GM04504 (cell line): ENCODE measurements around the gene WBP1L.
"Not testable (repeated sequence)": the region's sequence is repeated elsewhere in the genome, so short reads cannot be mapped to it uniquely, and the experiment has no call there.

Source experiments
- DNase-seq: peaks from one replicate; pipeline ENCODE4 v3.0.0-alpha.2; 2012; ENCODE audit warnings: low read depth

WBP1L gene

GRCh38 chr10:102723989-102724388 lies 19.8 kb upstream of the WBP1L start:
- no peak for DNase-seq

- no peak for DNase-seq
Measured at GRCh38 chr10:102726274-102726673, 17.5 kb upstream of the WBP1L start.

GRCh38 chr10:102727037-102727818 lies 16.5 kb upstream of the WBP1L start:
- no peak for DNase-seq

- peak; percentile 66 for DNase-seq
Measured at GRCh38 chr10:102729029-102730026, 14.4 kb upstream of the WBP1L start.

GRCh38 chr10:102731222-102731800 lies 12.4 kb upstream of the WBP1L start:
- no peak for DNase-seq

- no peak for DNase-seq
Measured at GRCh38 chr10:102732661-102733060, 11.1 kb upstream of the WBP1L start.

GRCh38 chr10:102735065-102735562 lies 8.6 kb upstream of the WBP1L start:
- DNase-seq = no peak

- DNase-seq = no peak
Measured at GRCh38 chr10:102738692-102739121, 5.0 kb upstream of the WBP1L start.

- DNase-seq = no peak
Measured at GRCh38 chr10:102740229-102740628, 3.5 kb upstream of the WBP1L start.

GRCh38 chr10:102741726-102742237 lies 2.0 kb upstream of the WBP1L start:
- no peak for DNase-seq

- DNase-seq = not testable (repeated sequence)
Measured at GRCh38 chr10:102742313-102742712, 1.4 kb upstream of the WBP1L start.

GRCh38 chr10:102743078-102743587 lies 615 bp upstream of the WBP1L start:
- DNase-seq = no peak

- DNase-seq = no peak
Measured at GRCh38 chr10:102744374-102745051, 765 bp downstream of the WBP1L start.

GRCh38 chr10:102745157-102745556 lies 1.4 kb downstream of the WBP1L start:
- no peak for DNase-seq

GRCh38 chr10:102752266-102752930 lies 8.7 kb downstream of the WBP1L start:
- peak; percentile 91 for DNase-seq

- no peak for DNase-seq
Measured at GRCh38 chr10:102752934-102753664, 9.4 kb downstream of the WBP1L start.

- DNase-seq = no peak
Measured at GRCh38 chr10:102753718-102754117, 10.0 kb downstream of the WBP1L start.

GRCh38 chr10:102757323-102757722 lies 13.6 kb downstream of the WBP1L start:
- no peak for DNase-seq

GRCh38 chr10:102758240-102758932 lies 14.6 kb downstream of the WBP1L start:
- no peak for DNase-seq
